ENCODE data around the gene ETDC. TPM values are rescaled to one million over a fixed set of nuclear protein-coding genes. Genes with fewer than 3 reads are reported as not detected.

Gene ETDC
- total RNA-seq, 1 donor from 2014 or later = not detected

- TF ChIP-seq, protein P1, sequence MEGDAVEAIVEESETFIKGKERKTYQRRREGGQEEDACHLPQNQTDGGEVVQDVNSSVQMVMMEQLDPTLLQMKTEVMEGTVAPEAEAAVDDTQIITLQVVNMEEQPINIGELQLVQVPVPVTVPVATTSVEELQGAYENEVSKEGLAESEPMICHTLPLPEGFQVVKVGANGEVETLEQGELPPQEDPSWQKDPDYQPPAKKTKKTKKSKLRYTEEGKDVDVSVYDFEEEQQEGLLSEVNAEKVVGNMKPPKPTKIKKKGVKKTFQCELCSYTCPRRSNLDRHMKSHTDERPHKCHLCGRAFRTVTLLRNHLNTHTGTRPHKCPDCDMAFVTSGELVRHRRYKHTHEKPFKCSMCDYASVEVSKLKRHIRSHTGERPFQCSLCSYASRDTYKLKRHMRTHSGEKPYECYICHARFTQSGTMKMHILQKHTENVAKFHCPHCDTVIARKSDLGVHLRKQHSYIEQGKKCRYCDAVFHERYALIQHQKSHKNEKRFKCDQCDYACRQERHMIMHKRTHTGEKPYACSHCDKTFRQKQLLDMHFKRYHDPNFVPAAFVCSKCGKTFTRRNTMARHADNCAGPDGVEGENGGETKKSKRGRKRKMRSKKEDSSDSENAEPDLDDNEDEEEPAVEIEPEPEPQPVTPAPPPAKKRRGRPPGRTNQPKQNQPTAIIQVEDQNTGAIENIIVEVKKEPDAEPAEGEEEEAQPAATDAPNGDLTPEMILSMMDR (IDR thresholded peaks at IDR 0.05) = no peak
- Histone ChIP-seq H3K4me3 (no peak overlapping the region), H3K36me3 (peaks cover 0 to 18% of the 10 kb centered on the region in 2 donors), H3K27ac (no peak overlapping the region), H3K4me1 (no peaks in the 10 kb centered on the region), H3K9me3 (peaks cover 21 to 70% of the 10 kb centered on the region in 2 donors), H3K27me3 (no peaks in the 10 kb centered on the region)
- DNase-seq (ENCODE audit: low spot score in 2 of 2) = no peak
- intact Hi-C loops (cut with DNase I) = no loop called here
Measured at GRCh38 chrX:135287266-135287823, 21.9 kb upstream of the ETDC start.

GRCh38 chrX:135295238-135295943 lies 13.9 kb upstream of the ETDC start:
- TF ChIP-seq, protein P1 (IDR thresholded peaks at IDR 0.05) = no peak
- Histone ChIP-seq H3K27ac (no peak overlapping the region), H3K27me3 (no peaks in the 10 kb centered on the region), H3K36me3 (peaks cover 3 to 13% of the 10 kb centered on the region in 2 donors), H3K4me3 (peak overlapping the region in 1 of 2 donors; percentile 36), H3K4me1 (no peaks in the 10 kb centered on the region), H3K9me3 (peaks cover 0 to 6% of the 10 kb centered on the region in 2 donors)
- intact Hi-C loops (cut with DNase I) = no loop called here
- no peak for DNase-seq (ENCODE audit: low spot score in 2 of 2)

GRCh38 chrX:135295944-135296305 lies 13.4 kb upstream of the ETDC start:
- Histone ChIP-seq H3K4me1 (no peaks in the 10 kb centered on the region), H3K9me3 (peaks cover 0 to 3% of the 10 kb centered on the region in 2 donors), H3K27me3 (no peaks in the 10 kb centered on the region), H3K27ac (no peak overlapping the region), H3K36me3 (peaks cover 3 to 13% of the 10 kb centered on the region in 2 donors), H3K4me3 (peak overlapping the region in 1 of 2 donors; percentile 36)
- TF ChIP-seq, protein P1 (IDR thresholded peaks at IDR 0.05) = no peak
- no peak for DNase-seq (ENCODE audit: low spot score in 2 of 2)
- intact Hi-C loops (cut with DNase I) = no loop called here

DNA sequence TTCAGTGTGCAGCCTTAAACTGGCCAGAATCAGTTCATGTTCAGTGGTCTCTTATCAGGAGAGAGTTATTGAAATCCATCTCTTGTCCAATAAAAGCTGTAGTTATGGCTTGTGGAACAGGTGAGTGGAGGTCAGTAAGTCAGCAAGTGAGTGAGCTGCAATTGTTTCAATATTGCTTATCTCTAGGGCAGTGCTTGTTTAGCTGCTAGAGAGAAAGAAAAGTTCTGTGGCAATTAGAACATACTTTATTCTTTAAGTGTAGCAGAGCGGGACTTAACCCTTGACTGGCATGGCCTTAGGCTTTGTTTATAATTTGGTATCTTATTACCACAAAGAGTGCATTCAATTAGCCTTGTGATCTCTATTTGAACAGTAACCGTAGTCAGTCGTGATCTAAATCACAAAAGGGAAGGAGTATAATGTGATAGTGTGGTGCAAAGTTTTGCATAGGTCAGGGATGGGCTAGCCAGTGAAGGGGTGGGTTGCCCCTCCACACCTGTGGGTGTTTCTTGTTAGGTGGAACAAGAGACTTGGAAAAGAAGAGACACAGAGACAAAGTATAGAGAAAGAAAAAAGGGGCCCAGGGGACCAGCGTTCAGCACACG lies 6.9 kb upstream of the ETDC start:
- TF ChIP-seq, protein P1 (IDR thresholded peaks at IDR 0.05) = no peak
- H3K27ac ChIP-seq = no peak overlapping the region
- H3K9me3 ChIP-seq = peaks cover 0 to 3% of the 10 kb centered on the region in 2 donors
- no peaks in the 10 kb centered on the region for H3K36me3 ChIP-seq
- intact Hi-C loops (cut with DNase I) = no loop called here
- no peak for DNase-seq (ENCODE audit: low spot score in 2 of 2)
- no peaks in the 10 kb centered on the region for H3K27me3 ChIP-seq
- no peak overlapping the region for H3K4me3 ChIP-seq
- H3K4me1 ChIP-seq = no peaks in the 10 kb centered on the region

- H3K27ac ChIP-seq = no peak overlapping the region
- intact Hi-C loops (cut with DNase I) = no loop called here
- H3K9me3 ChIP-seq = peaks cover 0 to 3% of the 10 kb centered on the region in 2 donors
- no peak overlapping the region for H3K4me3 ChIP-seq
- H3K36me3 ChIP-seq = no peaks in the 10 kb centered on the region
- H3K4me1 ChIP-seq = no peaks in the 10 kb centered on the region
- DNase-seq (ENCODE audit: low spot score in 2 of 2) = no peak
- TF ChIP-seq, protein P1 (IDR thresholded peaks at IDR 0.05) = no peak
- H3K27me3 ChIP-seq = no peaks in the 10 kb centered on the region
Measured at GRCh38 chrX:135304741-135305140, 4.5 kb upstream of the ETDC start.
